ENCODE results near the gene SGPP2.

Gene SGPP2

GRCh38 chr2:222598611-222599010 is 174.3 kb downstream of the SGPP2 start:
- Mint-ChIP-seq H3K4me1 (peaks cover 5% of the 10 kb centered on the region), H3K27ac (no peak overlapping the region), H3K27me3 (no peaks in the 10 kb centered on the region), H3K4me3 (no peak overlapping the region), H3K9me3 (no peaks in the 10 kb centered on the region), H3K36me3 (peaks cover 24% of the 10 kb centered on the region)

GRCh38 chr2:222603501-222603900 is 179.2 kb downstream of the SGPP2 start:
- peaks cover 8% of the 10 kb centered on the region for H3K4me1 Mint-ChIP-seq
- no peaks in the 10 kb centered on the region for H3K9me3 Mint-ChIP-seq
- peaks cover 13% of the 10 kb centered on the region for H3K36me3 Mint-ChIP-seq
- no peaks in the 10 kb centered on the region for H3K27me3 Mint-ChIP-seq
- H3K27ac Mint-ChIP-seq, result no peak overlapping the region
- no peak overlapping the region for H3K4me3 Mint-ChIP-seq

- Mint-ChIP-seq H3K36me3 (peaks cover 11% of the 10 kb centered on the region), H3K4me1 (peaks cover 8% of the 10 kb centered on the region), H3K9me3 (no peaks in the 10 kb centered on the region), H3K27ac (no peak overlapping the region), H3K4me3 (no peak overlapping the region), H3K27me3 (no peaks in the 10 kb centered on the region)
Measured at GRCh38 chr2:222604749-222605515, 180.6 kb downstream of the SGPP2 start.

DNA sequence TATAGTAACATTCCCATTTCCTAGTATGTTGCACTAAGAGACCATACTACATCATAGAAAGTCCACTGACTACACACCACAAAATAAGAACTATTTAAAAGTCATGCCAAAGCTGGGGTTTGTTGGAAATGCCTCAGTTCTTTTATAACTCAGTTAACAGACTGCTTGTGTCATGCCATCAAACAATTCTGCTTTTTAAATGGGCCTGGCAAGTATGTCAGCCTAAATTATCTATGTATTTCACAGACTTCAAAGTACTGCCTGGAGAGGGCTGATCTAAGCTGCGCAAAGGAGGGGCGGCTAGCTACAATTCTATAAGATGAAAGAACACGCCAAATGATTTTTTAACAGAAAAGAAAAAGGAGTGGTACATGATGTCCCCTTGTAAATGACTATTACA is 182.0 kb downstream of the SGPP2 start:
- Mint-ChIP-seq H3K36me3 (peaks cover 12% of the 10 kb centered on the region), H3K4me3 (no peak overlapping the region), H3K9me3 (no peaks in the 10 kb centered on the region), H3K27ac (no peak overlapping the region), H3K27me3 (no peaks in the 10 kb centered on the region), H3K4me1 (peaks cover 4% of the 10 kb centered on the region)

- no peaks in the 10 kb centered on the region for H3K9me3 Mint-ChIP-seq
- no peak overlapping the region for H3K4me3 Mint-ChIP-seq
- no peak overlapping the region for H3K27ac Mint-ChIP-seq
- H3K4me1 Mint-ChIP-seq, result peaks cover 4% of the 10 kb centered on the region
- H3K27me3 Mint-ChIP-seq, result no peaks in the 10 kb centered on the region
- peaks cover 12% of the 10 kb centered on the region for H3K36me3 Mint-ChIP-seq
Measured at GRCh38 chr2:222608081-222608480, 183.7 kb downstream of the SGPP2 start.

DNA sequence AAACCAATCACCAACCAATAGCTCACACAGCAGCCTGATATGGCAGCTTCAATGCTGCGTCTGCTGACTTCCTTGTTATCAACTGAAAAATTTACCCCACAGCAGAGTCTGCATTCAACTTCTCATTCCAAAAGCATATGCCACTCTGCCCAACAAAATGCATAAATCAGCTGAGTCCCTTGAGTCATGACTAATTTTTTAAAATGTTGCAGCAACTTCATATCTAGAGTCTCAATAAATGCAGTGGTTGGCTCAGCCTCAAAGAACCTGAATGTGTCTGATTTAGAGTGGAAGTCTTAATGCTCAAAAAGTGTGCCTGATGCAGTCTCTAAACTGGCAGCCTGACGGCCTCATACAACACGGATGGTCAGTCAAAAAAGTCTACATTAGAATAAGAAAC is 185.0 kb downstream of the SGPP2 start:
- no peak overlapping the region for H3K4me3 Mint-ChIP-seq
- no peak overlapping the region for H3K27ac Mint-ChIP-seq
- no peaks in the 10 kb centered on the region for H3K27me3 Mint-ChIP-seq
- H3K4me1 Mint-ChIP-seq, result peaks cover 4% of the 10 kb centered on the region
- H3K36me3 Mint-ChIP-seq, result peaks cover 14% of the 10 kb centered on the region
- no peaks in the 10 kb centered on the region for H3K9me3 Mint-ChIP-seq

Measured in activated naive CD4-positive, alpha-beta T cell treated with anti-CD3 and anti-CD28 coated beads, Interleukin-2, amount 50 U/mL, for 24 hours (primary cell).